Kidney glomerular epithelial cell (primary cell): ENCODE measurements around the gene MICU1.
"Not testable (repeated sequence)": the region's sequence is repeated elsewhere in the genome, so short reads cannot be mapped to it uniquely, and the experiment has no call there.

Source experiments
- DNase-seq: peaks from one replicate; lab custom pipeline; 2025; lab: John Stamatoyannopoulos, UW

Gene MICU1

DNA sequence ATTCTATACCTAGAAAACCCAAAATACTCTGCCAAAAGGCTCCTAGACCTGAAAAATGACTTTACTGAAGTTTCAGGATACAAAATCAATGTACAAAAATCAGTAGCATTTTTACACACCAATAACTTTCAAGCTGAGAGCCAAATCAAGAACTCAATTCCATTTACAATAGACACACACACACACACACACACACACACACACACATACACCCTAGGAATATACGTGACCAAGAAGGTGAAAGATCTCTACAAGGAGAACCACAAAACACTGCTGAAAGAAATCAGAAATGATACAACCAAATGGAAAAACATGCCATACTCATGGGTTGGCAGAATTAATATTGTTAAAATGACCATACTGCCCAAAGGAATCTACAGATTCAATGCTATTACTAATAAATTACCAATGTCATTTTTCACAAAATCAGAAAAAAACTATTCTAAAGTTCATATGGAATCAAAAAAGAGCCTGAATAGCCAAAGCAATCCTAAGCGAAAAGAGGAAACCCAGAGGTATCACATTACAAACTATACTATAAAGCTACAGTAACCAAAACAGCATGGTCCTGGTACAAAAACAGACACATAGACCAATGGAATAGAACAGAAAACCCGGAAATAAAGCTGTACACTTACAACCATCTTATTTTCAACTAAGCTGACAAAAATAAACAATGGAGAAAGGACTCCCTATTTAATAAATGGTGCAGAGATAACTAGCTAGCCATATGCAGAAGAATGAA, 122.0 kb downstream of the MICU1 start:
- DNase-seq: no peak

DNA sequence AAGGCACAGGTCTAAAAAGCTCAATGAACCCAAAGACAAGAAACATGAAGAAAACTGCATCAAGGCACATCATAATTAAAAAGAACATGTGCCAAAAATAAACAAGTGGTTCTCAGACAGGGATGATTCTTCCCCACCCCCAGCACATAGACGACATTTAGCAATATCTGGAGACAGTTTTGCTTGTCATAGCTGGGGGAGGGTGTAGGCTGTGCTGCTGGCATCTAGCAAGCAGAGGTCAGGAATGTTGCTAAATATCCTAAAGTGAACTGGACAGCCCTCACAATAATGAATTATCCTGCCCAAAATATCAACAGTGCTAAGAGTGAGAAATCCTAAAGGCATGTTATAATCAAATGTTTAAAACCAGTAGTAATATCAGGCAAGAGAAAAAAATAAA, 122.6 kb downstream of the MICU1 start:
- no peak for DNase-seq

DNA sequence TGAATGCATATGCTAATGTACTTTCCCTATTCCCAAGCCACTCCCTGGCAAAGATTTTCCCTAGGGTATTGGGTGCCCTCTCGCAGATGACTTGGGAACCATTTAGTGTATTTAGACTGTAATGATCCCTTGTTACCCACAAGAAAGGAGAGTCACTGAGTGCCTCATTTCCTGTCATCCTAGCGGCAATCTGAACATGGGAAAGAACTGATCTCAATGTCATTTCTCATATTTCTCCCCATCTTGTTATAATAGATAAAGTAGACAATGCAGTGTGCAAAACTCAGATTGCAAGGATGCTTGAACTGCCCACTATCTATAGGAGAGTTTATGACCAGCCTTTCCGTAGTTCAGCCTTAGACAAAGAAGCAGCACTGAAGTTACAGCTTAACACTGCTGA, 123.3 kb downstream of the MICU1 start:
- no peak for DNase-seq

DNA sequence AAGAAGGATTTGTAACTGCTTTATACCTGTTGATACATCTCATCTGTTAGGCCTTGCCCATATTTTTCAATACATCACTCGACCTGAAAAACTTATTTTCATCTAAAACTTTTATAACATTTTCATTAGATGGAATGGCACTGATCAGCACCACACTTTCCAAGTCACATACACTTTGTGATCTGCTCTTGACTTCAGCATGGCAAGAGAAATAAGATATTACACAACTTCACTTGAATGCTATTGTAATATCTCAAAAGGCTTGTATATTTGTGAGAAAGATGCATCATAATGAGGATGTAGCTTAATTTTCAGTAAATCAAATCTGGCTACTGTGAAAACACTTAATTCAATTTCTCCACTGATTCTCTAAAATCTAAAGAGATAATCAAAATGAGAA, 126.2 kb downstream of the MICU1 start:
- DNase-seq: no peak

DNA sequence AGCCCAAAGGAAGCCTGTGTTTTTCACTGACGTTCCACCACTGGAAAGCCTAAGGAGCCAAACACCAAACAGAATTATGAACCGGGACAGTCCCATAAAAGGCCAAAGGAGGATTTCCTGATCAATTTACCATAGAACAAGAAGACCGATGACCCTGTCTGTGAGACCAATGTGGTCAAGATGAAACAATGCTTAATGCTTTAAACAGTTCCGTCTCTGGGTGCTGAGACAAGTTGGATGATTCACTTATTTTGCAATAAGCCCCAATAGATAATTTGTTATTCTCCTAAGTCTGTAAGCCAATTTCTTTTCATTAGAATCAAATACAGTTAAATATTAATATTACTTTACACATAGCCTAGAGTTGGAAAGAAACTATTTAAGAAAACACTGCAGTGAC, 134.9 kb downstream of the MICU1 start:
- DNase-seq: no peak

DNA sequence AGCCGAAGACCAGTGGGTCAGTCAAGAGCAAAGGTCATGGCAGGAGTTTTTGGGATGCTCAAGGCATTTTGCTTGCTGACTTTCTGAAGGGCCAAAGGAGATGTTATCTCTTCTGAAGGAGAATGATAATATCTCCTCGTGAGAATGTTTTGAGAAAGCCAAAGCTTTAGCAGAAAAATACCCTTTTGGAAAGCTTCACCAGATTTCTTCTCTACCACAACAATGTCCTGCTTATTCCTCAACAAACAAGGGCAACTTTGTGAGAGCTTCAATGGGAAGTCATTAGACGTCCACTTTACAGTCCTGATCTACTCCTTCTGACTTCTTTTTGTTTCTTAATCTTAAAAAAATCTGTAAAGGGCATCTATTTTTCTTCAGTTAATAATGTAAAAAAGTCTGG, 138.4 kb downstream of the MICU1 start:
- no peak for DNase-seq

DNA sequence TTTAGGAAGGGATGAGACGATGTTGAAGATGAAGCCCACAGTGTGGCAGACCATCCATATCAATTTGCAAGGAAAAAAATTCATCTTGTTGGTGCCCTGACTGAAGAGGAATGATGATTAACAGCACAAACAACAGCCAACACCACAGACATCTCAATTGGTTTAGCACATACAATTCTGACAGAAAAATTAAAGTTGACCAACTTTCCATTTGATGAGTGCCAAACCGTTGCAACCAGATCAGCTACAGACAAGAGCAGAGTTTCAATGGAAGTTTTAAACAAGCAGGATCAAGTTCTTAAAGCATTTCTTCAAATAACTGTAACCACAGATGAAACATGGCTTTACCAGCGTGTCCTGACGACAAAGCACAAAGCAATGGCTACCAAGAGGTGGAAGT, 138.8 kb downstream of the MICU1 start:
- DNase-seq: no peak

DNA sequence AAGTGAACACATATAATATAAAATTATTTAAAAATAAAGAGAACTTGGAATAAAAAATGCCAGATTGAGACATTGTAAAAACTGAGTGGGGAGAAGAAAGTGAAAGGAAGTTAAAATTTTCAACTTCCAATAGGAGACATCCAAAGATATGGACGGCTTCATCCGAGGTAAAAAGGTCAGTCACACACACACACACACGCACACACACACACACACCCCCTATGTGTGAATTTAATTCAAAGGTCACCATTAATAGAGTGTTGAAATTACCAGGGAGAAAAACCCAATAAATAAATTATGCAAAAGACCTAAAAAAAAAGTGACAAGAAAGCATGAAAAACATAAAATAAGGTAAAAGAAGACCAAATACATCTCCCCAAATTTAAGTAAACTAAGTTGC, 140.2 kb downstream of the MICU1 start:
- DNase-seq: no peak

DNA sequence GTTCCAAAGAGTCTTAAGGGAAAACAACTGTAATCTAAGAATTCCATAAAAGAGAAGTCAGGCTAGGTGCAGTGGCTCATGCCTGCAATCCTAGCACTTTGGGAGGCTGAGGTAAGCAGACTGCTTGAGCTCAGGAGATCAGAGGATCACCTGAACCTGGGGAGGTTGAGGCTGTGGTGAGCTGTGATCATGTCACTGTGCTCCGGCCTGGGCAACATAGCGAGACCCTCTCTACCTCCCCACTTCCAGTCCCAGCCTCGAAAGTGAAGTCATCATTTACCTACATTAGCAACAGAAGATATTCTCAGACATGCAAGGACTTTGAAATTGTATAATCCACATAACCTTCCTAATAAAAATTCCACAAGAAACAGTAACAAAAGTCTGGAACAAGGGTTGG, 141.4 kb downstream of the MICU1 start:
- DNase-seq: no peak

DNA sequence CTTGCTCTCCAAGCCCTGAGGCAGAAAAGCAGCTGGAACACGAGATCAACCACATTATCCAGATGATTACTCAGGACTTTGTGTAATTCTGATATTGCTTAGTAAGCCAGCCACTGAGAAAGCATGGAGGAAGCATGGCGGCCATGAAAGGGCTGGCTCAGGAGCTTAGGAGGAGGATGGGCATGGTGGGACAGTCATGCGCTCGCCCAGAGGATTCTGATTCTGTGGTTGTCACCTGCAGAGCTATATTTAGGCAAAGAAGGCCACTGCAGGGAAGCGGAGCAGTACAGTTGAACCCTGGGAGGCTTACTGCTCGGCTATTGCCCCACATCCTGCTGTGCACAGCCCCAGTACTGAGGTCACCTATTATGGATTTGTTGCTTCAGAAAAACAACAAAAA, 142.4 kb downstream of the MICU1 start:
- DNase-seq: no peak

DNA sequence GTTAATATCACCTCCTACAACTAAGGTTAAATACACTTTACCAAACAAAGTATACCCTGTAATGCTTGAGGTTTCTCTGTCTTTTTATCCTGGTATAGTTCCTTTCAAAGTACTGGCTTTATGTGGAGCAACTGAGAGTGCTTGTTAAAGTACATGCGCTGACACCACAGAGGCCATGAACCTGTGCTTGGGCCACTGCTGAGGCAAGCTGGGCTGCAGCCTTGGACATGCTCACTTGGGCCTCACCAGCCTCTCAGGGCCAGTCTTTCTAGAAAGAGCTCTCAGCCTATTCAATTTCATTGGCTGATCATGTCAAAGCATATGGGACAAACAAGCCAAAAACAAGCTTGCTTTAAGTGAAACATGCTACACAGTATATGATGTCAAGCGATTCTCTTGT, 145.0 kb downstream of the MICU1 start:
- no peak for DNase-seq

DNA sequence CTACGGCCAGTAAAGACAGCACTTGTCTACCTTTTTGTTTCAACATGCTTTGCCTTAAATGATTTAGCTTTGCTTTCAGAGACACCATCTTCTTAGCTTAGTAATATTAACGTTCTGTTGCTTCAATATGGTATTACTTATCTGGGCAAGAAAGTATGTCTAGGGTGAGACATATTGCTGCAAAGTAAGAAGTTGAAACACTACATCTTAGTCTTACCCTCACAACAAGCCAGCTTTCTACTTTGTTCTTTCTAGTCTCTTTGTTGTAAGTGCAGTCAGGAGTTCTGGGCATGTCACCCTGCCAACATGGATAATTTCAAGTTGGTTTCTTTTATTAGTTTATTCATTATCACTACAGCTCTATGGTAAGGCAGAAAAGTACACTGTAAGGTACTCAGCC, 148.4 kb downstream of the MICU1 start:
- DNase-seq: no peak

DNA sequence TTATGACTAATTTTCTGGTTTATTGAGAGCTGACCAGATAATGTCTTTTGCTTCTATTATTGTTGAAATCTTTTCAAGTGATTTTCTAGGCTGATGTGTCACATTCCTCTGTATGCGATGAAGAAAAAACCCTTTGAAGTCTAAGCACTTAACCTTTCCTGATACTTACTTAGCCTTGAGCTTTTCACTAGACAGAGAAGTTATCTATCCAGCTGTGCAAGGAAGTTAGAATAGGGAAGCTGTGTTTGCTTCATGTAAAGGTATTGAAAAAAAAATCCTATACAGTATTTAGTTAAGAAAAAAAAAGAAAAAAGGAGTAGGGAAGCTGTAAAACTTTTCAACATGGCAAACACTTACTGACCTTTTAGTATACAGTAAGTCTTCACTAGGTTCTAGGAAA, 153.6 kb downstream of the MICU1 start:
- DNase-seq: no peak

DNA sequence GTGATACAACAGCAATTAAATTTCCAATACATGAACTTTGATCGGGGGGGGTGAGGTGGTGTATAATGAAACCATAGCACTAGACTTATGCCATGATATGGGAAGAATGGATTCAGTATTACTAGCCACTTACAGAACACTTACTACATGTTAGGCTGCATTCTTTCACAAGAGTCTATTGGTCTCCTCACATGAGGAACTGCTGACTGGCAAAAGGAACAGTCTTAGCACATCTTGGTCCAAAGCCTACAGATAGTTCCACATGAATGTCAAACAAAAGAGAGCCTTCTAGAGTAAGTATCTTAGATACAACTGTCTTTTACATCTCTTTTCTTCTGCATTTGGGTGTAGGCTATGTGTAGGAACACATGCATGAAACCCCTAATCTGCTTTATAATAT, 155.2 kb downstream of the MICU1 start:
- DNase-seq: no peak

DNA sequence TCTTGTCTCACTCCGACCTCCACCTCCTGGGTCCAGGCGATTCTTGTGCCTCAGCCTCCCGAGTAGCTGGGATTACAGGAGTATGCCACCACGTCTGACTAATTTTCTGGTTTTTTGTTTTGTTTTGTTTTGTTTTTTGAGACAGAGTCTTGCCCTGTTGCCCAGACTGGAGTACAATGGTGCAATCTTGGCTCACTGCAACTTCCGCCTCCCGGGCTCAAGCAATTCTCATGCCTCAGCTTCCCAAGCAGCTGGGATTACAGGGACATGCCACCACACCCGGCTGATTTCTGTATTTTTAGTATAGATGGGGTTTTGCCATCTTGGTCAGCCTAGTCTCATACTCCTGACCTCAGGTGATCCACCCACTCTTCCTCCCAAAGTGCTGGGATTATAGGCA, 158.8 kb downstream of the MICU1 start:
- DNase-seq: not testable (repeated sequence)

DNA sequence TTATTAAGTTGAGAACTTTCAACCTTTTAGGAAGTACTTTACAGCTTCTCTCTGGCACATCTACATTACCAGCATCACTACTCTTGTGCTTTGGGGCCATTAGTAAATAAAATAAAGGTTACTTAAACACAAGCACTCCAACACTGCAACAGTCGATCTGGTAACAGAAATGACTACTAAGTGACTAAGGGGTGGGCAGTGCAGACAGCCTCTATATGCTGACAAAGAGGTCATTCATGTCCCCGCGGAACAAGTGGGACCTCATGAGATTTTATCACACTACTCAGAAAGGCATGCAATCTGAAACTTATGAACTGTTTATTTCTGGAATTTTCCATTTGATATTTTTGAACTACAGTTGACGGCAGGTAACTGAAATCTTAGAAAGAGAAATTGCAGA, 159.9 kb downstream of the MICU1 start:
- no peak for DNase-seq

DNA sequence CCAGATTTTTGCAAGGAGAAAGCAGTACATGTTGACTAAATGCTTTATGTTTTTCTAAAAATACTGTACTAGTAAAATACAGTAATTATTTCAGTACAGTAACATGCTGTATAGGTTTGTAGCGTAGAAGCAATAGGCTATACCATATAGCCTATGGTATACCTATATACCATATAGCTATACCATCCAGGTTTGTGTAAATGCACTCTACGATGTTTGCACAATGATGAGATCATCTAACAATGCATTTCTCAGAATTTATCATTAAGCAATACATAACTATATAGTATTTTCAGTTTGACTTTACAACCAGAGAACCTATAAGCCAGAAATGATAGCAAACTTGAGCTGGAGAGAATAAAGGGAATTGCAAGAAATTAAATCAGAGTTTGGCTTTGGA, 161.4 kb downstream of the MICU1 start:
- DNase-seq: no peak

DNA sequence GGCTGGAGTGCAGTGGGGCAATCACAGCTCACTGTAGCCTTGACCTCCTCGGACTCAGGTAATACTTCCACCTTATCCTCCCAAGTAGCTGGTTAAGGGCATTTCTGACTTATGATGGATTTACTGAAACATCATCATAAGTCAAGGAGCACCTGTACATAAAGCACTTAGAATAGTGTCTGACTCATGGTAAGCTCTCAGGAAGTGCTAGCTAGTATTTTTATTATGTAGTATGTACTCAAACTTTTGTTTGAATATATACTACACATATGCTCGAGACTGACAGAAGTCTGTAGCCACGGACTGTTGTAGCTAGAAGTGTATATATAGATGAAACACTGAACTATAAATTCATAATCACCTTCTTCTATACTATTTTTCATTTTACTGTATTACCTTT, 163.6 kb downstream of the MICU1 start:
- DNase-seq: no peak

DNA sequence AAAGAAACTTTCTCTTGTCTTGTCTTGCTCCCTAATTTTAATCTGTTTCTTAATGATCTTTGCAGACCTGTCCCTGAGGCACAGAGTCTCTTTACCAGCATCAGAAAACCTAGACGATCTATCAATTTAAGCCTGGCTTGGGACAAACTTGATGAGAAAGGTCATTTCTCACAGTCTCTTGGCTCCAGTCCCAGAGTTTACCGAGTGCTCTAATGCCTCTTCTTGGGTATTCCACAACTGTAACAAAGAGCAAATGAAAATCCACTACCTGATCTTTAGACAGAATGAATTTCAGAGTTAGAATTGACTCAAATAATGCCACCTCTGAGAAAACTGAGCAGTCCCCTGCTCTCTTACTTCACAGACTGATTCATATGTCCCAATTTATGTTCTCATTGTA, 164.8 kb downstream of the MICU1 start:
- DNase-seq: no peak

DNA sequence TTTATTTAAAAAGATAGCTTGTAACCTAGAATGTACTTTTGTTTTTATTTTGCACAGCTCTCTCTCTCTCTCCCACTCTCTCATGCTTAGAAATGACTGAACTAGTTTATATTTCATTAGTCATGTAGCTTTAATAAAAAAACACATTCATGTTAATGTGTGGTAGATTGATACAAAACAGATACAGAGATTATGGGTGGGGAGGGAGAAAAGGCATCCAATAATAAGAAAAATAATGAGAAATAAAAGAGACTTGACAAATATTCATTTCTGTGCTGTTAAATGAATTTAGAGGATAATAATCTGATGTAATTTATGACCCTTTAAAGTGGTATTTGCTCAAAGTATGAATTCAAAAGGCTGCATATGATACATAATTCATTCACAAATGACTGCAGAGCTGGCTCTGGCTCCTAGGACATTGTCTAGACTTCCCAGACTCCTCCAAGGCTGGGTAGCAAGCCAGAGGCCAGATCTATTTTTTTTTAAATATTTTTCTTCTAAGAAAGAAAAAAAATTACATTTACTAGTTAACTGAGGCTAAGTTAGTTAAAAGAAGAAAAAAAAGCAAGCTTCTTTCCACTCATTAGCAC, 165.5 kb downstream of the MICU1 start:
- DNase-seq: no peak

DNA sequence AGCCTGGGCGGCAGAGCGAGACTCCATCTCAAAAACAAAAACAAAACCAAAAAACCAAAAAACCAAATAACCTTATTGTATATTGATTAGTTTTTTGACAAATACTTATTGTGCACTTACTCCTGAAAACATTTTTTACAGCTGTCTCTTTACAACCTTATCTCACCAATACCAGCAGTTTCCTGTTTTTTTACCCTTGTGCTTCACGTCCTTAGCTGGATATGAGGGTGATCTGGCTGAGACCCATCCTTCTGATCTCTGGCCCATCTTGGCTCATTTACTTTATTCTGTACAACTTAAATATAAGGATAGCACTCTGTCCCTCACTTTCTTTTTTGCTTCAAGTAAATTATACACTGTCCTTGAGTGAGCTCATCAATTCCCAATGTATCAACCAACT, 166.6 kb downstream of the MICU1 start:
- DNase-seq: no peak

DNA sequence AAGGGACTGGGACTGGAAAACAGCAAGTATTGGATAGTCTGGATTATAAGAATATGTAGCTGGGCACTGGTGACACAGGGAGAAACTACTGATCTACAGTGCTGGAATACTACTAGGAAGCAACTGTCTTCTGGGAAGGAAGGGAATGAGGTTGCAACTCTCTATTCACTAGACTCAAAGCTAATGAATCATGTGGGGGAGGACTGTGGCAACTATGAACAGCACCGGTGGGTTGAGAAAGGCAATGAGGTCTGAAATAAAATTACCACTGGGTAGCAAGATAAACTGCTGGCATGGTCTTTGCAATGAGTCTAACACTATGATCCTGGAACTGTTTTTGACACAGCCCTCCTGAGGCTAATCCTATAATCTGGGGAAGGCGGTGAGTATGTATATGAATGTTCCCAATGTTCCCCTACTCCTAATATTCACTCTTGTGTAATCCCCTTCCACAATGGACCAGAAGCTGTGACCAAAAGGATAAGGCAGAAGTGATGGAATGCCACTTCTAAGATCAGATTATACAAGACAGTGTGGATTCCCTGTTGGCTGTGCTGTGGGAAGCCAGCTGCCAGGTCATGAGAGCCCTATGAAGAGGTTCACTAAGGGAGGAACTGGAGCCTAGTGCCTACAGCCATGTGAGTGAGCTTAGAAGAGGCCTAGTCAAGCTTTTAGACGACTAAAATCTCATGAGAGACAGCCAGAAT, 169.8 kb downstream of the MICU1 start:
- DNase-seq: peak; percentile 82

DNA sequence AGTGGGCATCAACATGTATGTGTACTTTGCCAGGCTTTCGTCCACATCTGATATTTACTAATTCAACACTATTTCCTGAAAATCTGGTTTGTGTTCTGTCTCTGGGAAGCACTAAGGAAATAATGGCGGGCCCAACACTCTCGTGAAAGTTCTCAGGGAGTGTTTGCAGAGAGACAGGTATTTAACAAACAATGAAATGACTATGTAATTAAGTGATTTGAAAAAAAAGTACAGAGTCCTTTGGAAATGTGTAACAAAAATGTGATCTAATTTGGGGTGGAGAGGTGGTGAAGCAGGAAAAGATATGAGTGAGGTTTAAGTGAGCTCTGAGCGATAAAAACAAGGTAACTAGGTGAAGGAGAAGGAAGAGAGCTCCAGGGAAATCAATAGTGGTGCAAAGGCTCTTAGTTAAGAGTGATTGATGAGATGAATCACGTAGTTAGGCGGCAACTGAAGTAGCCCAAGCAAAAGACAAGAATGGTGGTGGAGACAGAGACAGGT, 175.9 kb downstream of the MICU1 start:
- DNase-seq: no peak
